ENCODE results near the gene DCX.

DCX gene

DNA sequence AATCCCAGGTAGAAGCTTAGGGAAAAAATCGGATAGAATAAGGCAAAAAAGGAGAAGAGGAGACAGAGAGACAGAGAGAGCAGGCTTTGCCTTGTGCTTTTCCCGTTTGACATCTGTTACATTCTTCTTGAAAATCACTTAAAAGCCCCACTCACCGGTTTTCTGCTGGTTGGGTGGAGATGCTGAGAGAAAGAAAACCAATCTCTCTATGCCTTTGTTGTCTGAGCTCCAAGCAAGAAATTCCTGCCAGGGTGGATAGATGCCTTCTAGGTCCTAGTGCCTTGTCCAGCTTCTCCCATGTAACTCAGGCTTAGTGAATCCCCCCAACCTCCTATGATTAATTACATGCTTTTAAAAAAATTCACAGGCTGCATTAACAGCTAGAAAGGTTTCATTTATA is at the start of gene DCX:
DCX (minus strand) TSS at position 210 of the 400 bp plus-strand sequence. CDS start 1,794 bp downstream, outside the sequence.
- DNase-seq = no peak

DNA sequence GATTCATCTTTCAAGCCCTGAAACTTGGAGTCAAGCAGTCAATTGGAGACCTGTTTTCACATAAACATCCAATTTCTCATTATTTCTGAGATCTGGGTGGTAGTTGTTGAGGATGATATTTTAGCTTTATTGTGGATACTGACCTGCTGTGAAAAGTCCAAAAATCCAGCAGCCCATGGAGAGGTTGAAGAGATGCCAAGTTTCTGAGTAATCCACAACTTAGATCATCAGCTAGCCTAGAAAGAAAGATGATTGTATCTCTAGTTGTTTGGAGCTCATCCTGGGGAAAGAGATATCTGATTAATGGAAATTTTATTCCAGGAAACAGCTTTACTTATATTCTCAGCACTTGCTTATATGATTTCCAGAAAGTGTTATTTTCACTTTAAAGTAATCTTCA is 48.6 kb upstream of the DCX start:
- DNase-seq = no peak

DNA sequence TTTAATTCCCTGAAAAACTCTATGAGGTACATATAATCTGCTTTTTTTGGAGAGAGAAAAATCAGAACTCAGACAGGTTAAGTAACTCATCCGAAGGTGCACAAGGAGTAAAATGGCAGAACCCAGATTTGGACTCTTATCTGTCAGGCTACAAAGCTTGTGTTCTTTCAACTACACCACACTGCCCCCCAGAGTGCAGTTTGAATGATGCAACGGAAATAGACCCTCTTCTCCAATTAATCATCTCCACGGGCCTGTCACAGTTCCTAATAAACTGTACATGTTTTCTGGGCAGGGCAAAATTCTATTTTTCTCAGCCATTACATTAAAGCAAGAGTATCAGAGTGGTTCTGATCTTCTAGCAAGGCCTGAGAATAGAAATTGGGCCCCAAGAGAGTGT is 35.3 kb upstream of the DCX start:
- DNase-seq = no peak

DNA sequence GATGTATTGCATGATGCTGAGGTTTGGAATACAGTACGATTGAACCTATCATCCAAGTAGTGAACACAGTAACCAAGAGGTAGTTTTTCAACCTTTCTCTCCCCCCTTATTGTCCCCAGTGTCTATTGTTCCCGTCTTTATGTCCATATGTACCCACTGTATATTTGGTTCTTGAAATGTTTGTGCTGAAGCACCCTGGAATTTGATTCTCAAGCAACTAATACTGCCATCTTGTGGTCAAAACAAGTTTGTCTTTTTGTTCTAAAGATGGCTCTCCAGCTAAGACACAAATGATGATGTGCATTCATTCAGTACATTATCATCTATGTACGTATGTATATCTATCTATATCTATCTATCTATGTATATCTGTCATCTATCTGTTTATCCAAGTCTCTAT is 33.5 kb upstream of the DCX start:
- no peak for DNase-seq

DNA sequence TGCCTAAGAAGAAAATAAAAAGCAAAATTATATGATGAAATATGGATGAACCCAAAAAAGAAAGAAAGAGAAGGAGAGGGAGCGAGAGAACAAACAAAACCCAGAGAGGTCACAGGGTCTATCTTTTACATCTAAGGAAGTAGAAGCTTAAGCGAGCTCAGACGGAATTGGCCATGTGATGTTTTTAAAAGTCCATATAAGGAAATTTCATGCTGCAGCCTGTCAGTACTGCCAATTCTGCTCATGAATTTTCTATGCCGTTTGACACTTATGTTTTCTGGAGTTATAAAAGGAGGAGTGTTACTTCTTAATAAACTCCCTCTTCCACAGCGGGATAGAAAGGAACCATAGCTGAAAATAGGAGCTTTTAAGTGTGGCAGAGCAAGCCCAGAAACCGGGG is 32.9 kb upstream of the DCX start:
- DNase-seq = no peak

DNA sequence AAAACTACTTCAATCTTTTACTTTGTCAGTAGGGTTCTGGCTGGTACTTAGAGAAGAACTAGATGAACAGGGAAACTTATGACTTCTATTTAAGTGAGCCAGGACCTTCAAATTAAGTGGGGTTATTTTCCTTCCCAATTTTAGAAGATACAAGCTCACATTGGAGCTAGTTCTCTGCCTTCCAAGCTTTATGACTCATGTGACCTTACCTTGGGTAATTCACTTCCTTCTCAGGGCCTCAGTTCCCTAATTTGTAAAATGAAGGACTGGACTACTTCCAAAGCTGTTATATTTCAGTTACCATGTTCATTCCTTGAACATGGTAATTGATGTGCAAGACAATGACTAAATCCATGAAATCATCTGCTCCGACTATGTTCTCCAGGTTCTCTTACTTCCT is 32.0 kb upstream of the DCX start:
- DNase-seq = no peak

DNA sequence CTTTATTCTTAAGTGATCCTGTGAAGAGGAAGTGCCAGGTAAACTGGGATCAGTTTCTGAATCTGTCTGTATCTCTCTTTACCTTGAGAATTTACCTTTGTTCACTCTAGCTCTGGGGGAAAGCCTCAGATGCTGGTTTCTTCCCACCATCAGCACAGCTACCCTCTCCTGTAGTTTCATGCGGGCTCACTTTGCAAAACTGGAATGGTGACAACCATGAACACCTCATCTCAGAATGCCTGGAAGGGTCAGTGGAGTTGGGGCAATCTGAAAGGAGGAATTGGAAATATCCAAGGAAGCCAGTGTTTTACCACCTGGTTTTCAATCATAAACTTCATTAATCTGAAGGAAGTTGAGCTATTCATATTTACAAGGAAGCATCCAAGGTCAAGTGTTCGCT is 30.8 kb upstream of the DCX start:
- DNase-seq = no peak

DNA sequence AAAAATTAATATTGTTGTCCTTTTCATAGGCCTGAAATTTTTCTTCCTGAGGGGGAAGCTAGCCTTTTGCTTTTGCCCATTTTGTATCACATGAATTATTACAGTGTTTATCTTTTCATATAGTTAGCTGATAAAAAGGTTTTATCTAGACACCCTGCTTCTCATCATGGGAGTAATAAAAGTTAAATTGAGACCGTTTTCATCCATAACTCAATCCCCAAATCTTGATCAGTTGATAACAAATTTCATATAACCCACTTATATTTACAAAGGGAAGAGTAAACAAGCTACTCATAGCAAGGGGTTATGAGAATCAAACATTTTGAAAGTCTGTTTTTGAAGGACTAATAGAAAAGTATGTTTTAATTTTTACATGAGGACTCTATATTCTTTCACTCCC is 23.5 kb upstream of the DCX start:
- no peak for DNase-seq

DNA sequence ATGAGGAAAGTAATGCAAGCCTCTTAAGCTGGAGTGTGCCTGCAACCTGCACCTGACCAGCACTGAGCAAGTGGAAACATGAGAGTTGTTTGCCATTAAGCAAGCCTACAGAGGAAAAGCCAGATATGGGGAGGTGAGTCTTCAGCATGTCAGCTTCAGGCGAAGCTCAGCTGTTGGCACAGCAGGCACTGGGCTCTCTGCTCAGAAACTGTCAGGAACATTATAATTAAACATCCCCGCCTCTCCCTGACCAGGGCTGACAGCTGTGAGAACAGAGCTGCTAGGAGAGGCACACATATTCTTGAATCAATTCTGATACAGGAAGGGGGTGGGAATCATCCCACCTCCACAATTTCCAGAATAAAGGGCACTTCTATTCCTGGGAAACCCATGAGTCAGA is 19.0 kb upstream of the DCX start:
- no peak for DNase-seq

DNA sequence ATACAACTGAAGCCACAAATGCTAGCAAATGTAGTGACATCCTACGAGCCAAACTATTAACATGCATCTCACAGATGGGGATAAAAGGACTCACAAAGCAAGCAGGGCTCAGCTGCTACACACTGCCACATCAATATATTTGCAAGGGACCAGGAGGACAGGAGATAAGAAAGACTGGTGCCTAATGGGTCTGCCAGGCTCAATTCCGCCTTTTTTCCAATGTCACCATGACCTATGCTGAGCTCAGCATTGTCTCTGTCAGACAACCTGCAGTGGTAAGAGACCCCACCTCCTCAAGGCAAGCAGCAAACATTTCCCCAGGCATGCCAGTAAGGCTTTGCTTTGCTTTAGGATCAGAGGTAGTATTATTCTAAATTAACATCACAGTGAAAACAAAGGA is 435 bp downstream of the DCX start:
- DNase-seq = no peak

DNA sequence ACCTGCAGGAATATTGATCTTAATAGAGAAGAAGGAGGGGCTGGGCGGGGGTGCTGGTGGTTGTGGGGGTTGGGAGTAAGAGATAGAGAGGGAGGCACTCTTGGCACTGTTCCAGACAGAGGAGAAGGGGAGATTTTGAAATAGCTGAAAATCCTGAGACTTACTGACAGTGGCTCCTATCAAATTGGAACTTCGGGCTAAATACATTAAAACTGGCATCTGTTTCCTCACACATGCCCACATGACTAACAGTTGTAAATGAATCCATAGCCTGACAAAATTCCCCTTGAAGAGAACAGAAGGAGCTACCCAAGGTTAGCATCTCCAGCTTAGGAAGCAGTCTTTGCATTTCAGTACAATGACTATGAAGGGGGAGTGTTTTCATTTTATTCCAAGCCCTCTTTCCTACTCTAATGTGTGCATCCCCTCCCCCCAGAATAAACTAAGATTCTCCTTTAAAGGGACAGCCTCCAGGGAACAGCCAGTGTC is 1.4 kb downstream of the DCX start:
- no peak for DNase-seq

DNA sequence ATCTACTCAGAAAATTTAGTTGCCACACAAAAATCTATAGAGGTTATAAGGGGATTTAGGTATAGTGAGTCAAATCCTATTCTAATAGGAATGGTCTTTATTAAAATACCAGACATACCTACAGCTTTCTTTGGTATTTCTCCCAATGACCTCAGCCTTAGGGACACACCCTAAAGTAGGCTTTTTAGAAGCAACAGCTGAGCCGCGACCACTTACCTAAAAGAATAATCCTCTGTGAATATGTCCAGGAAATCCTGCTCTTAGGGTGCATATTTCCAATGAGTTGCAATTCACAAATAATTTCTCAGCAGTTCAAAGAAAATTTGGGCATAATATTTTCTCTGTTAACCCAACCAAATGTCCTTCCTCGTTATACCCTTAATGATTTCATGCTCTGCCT is 2.7 kb downstream of the DCX start:
- DNase-seq = no peak

DNA sequence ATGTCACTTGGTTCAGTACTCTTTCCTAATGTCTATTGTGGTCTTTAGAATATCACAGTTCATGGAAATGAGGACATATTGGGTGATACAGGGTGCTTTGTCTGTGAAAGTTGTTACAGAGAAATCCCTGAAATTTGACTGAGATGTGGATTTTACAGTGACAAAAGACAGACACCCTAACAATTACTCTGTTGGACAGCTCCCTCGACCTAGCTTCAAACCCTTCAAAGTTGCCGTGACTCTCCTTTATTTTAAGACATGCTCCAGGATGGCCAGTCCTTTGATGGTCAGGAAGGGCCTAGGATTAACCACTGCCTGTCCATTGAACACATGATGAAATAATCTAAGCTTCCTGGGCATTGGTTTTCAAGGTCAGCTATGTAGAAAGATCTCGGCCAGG is 4.0 kb downstream of the DCX start:
- DNase-seq = no peak

DNA sequence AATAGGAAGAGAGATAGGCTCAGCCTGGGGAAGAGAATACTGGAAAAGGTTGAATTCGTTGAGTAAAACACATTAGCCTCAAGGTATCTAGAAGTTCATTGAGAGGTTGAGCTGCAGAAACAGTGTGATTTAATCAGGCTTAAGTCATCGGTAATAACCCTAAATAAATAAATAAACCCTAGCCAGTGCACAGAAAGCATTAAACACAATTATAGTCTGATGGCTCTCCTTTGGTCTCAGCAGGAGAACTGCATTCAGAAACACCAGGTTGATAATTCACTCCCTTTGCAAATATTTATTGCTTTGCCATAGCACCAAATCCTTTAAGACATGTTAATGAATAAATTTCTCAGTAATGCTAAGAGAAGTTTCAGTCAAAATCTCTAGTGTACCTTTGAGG is 9.6 kb downstream of the DCX start:
- DNase-seq = no peak

DNA sequence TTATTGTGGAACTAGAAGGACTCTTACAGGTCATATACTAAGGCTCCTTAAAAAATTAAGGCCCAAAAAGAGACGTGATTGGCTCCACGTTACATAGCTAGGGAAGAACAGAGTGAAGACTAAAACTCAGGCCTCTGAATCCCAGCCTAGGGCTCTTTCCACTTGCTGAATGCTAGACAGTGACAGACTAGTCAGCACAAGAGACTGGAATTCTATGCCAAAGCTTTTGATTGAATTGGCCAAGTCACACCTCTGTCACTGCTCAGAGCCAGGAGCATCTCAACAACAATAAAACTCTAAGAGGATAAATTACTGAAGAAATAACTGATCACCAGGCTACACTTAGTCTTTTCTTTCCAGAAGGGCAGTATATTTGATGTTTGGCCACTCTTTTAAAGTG is 16.8 kb downstream of the DCX start:
- DNase-seq = no peak

DNA sequence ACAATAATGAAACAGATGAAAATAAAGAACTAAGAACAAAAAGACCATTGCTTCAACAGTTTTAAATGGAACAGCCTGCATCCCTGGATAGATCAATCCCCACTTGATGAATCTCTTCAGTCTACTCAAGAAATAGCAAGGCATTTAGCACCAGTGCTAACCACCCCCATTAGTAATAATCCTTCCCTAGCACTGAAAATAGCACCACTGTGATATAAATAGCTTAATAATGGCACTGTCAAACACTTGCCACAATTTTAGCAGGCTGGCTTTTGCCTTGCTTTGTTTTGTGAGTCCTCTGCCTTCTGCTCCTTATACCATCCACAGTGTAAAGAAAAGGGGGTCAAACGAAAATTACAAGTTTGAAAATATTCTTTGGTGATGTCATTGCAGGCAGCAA is 17.4 kb downstream of the DCX start:
- no peak for DNase-seq

DNA sequence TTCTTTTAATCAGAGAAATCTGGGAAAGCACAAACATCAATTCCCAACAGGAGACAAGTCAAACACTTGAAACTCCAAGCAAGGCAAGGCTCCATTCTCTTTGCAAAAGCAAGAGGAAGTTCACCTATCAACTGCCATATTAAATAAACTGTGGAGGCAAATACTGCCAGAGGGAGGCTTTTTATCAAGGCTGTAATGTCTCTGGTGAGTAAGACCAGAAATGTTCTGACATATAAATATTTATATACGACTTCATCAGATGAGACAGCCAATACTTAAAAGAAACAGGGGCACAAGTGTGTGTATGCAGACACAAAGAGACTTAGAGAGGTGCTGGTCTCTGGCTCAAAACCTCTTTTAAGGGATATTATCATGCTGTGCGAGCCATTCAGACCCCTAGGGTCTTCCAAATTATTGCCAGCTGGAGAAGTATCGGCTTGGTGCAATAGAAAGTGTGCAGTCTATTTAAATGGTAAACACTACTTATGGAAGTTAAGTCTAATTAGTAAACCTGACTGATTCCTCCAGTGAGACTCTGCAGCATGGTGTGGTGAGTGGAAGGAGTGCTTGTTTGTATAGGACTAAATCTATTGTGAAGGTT is 24.4 kb downstream of the DCX start:
- DNase-seq = no peak

DNA sequence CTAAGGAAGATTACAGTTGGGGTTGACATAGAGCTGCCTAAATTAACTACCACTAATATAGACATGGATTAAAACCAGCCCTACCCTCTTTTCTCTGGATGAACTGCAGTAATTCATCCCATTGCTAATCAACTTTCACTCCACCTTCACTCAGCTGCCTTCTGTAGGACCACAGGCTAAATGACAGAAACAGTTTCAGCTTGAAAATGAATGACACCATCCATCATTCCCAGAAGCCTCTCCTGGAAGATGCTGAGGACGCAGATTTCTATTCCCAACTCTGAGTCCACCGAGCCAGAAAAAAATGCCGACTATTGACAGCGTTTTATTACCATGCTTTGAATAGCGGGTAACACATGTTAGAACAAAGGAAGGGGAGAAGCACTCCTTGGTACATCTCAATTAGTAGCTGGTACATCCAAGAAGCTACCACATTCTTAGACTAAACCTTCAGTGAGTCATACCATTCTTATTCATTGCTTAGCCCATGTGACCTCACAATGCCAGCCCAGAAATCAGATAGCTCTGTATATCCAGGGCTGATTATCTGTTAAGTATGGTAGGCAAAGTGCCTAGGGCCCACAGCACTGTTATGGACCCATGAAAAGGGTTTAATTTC is 25.3 kb downstream of the DCX start:
- no peak for DNase-seq

DNA sequence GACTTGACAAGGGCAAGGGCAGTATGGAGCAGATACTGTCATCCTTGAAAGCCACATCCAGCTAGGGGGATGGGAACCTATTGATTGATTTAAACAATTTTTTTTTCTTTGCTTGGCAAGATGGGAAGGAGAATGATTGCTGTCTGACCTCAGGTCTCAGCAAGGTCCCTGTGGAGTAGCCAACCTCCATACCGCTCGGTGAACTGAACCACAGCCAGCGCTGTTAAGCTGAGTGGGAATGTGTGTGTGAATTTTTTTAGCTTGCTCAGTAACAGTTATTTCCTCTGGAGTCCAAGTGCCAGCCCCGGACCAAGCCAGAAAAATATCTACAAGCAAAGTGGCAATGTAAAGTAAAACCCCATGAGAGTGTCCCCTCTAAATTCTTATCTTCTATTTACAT is 25.9 kb downstream of the DCX start:
- no peak for DNase-seq

DNA sequence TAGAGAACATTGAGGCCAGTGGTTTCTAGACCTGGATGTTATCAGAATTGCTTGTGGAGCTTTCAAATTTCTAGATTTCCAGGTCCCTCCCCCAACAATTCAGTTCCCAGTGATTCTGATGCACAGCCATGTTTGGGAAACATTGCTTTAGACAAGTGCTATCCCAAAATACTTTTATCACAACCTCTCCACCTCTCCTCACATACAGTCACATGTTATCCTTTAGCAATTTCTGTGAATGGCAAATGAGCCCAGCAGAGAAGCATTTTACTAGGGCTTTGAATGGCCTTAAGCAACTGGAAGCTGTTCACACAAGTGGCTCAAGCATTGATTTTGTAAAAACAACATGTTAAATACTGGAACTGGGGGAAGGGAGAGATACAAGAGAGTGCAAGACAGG is 29.7 kb downstream of the DCX start:
- DNase-seq = no peak

DNA sequence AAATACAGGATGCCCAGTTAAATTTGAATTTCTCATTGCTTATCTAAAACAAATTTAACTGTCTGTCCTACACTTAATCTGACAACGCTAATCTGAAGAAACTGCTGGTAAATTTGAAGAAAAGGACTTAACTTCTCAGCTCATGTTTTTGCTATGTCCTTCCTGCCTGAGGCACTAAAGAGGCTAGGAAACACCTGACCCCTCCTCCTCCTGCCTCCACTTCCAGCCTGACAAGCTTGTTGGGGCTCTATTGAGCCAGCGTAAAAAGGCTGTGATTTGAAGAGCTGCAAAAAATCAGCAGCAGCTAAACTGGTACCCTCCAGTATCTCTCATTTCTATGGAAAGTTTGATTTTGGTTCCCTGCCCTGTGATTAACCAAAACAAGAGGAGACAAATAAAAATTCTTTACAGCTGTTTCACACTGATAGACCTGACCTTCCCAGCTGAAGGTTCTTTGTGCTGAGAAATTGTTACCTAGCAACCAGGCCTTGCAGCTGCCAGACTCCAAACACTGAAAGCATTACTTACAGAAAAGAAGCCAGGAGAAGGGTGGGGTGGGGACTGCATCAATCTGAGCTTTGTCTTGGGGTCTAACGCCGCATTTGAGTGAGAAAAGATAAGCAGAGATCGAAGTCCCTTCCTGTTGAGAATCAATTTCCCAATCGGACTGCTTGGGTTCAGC is 35.0 kb downstream of the DCX start:
- DNase-seq = no peak

DNA sequence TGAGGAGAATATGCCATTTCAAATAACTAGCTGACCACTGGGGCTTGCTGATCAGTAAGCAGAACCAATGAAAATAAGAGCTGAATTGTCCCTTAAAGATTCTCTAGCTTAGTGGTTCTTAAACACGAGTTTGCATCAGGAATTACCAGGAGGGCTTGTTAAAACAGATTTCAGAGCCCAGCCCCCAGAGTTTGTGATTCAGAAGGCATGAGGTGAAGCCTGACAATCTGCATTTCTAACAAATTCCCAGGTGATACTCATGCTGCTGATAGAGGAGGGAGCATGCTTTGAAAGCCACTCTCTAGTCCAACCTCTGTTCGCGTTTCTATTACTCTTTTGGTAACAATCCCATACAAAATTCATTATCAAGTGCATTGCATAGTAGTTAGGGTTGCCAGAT is 35.5 kb downstream of the DCX start:
- no peak for DNase-seq

DNA sequence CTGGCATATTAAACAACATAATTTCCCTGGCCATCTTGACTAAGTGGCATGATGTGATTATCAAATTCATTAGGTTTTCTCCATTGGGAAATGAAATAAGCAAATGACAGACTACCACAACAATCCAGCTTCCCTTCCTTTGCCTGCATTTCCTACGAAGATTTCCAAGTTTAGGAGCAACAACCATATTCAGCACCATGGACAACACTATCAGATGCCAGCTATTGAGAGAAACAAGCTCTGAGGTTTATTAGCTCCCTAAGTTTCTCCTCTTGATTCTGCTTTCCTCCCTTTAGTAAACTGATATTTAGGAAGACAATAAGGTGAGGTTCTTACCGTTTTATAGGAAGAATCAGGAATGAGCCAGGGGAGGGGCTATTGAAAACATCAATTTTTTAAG is 36.2 kb downstream of the DCX start:
- DNase-seq = no peak

DNA sequence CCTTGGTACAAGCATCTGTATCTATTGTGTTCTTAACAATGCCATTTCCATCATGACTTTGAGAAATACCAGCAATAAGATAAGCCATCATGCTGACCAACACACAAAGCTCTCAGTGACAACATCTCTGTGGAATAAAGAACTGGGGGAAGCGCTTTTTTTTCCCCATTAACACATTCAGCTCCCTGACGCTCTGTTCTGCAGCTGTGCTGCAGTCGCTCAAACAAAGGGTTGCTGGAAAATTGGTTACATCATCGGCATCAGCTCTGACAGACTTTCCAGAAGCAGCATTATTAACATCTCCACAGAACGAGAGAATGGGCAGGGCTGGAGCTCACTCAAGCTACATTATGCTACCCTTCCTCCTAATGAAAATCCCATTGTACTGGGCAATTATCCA is 39.9 kb downstream of the DCX start:
- no peak for DNase-seq

Data from cortex of kidney (tissue), 1 donor.